Measurements from ENCODE around the gene AMBN. TPM values are rescaled to one million over a fixed set of nuclear protein-coding genes. Genes with fewer than 3 reads are reported as not detected.

The AMBN gene
- total and polyA plus RNA-seq, 2 experiments from 2014 or later: not detected

- Mint-ChIP-seq H3K4me1 (no peaks in the 10 kb centered on the region; the same call in 2 of the 3 replicates), H3K27ac (no peak overlapping the region), H3K27me3 (ENCODE audit: insufficient read depth, low read depth, poor library complexity) (no peaks in the 10 kb centered on the region), H3K4me3 (no peak overlapping the region), H3K9me3 (no peaks in the 10 kb centered on the region; the same call in 2 of the 3 replicates), H3K36me3 (ENCODE audit: low read depth) (no peaks in the 10 kb centered on the region)
- Histone ChIP-seq H2AFZ (peak overlapping the region; percentile 43; the same call in 1 of the 2 replicates), H3K27ac (ENCODE audit: low read depth) (no peak overlapping the region), H3K4me2 (no peak overlapping the region), H3K4me3 (no peak overlapping the region), H3K9me2 (ENCODE audit: insufficient read depth) (no peaks in the 10 kb centered on the region), H3F3A (replicated peaks; ENCODE audit: low read depth) (no peaks in the 10 kb centered on the region), H3K4me1 (ENCODE audit: insufficient read depth) (no peaks in the 10 kb centered on the region), H3K36me3 (ENCODE audit: insufficient read depth) (no peaks in the 10 kb centered on the region), H3K27me3 (ENCODE audit: insufficient read depth) (no peaks in the 10 kb centered on the region), H3K79me2 (replicated peaks; ENCODE audit: insufficient read depth) (no peaks in the 10 kb centered on the region), H4K20me1 (replicated peaks; ENCODE audit: insufficient read depth) (no peaks in the 10 kb centered on the region; the same call in 1 of the 2 replicates)
- ATAC-seq (no peak), DNase-seq (ENCODE audit: low spot score) (no peak)
- TF ChIP-seq NANOG (IDR thresholded peaks at IDR 0.05; ENCODE audit: borderline replicate concordance) (no peak), ETS1 (IDR thresholded peaks at IDR 0.05) (no peak), ZNF331 (CRISPR knock-in tag; IDR thresholded peaks at IDR 0.05; ENCODE audit: low read depth) (no peak), CREB1 (CRISPR knock-in tag; IDR thresholded peaks at IDR 0.05; ENCODE audit: low read depth) (no peak), ZNF462 (CRISPR knock-in tag; IDR thresholded peaks at IDR 0.05) (no peak), POLR2AphosphoS5 (IDR thresholded peaks at IDR 0.05; ENCODE audit: low read depth) (no peak), EZH2 (IDR thresholded peaks at IDR 0.05; ENCODE audit: low read depth, unreplicated experiment) (no peak), JUNB (IDR thresholded peaks at IDR 0.05; ENCODE audit: unreplicated experiment) (no peak), STAT1 (IDR thresholded peaks at IDR 0.05; ENCODE audit: unreplicated experiment) (no peak), ZNF114 (CRISPR knock-in tag; IDR thresholded peaks at IDR 0.05) (no peak), REST (IDR thresholded peaks at IDR 0.05; ENCODE audit: unreplicated experiment) (no peak), CTCF (conservative IDR thresholded peaks at IDR 0.05; ENCODE audit: low read depth in 2 of 2) (no peak), EZH2phosphoT487 (IDR thresholded peaks at IDR 0.05; ENCODE audit: unreplicated experiment) (no peak)
These were observed 22.1 kb downstream of the AMBN start for GRCh38 chr4:70614184-70614555.
